Stomach smooth muscle (tissue), 2 donors: Measurements from ENCODE around the gene KCNE4.

Experiments
- H3K27ac ChIP-seq: one replicate; pipeline ENCODE4 v1.7.0; 2013; ENCODE audit warnings: mild to moderate bottlenecking, low read length, inconsistent platforms
- H3K27me3 ChIP-seq, 2 donors: one replicate each; pipeline ENCODE4 v1.7.0; 2013; ENCODE audit warnings: low read length in 2 of 2; ENCODE audit not compliant: insufficient read depth in 2 of 2, control insufficient read depth in 1 of 2
- H3K36me3 ChIP-seq, 2 donors: one replicate each; pipeline ENCODE4 v1.7.0; 2013; ENCODE audit warnings: low read length in 2 of 2; ENCODE audit not compliant: control insufficient read depth in 2 of 2, insufficient read depth in 2 of 2
- H3K4me1 ChIP-seq: one replicate; pipeline ENCODE4 v1.7.0; 2013; ENCODE audit warnings: low read length; ENCODE audit not compliant: control insufficient read depth, insufficient read depth
- H3K4me3 ChIP-seq, 2 donors: one replicate each; pipeline ENCODE4 v1.7.0; 2013; ENCODE audit warnings: low read length in 2 of 2
- H3K9ac ChIP-seq, 2 donors: one replicate each; pipeline ENCODE4 v1.7.0; 2013; ENCODE audit warnings: low read length in 2 of 2, mild to moderate bottlenecking in 1 of 2
- H3K9me3 ChIP-seq, 2 donors: one replicate each; pipeline ENCODE4 v1.7.0; 2013; ENCODE audit warnings: low read length in 2 of 2; ENCODE audit not compliant: control insufficient read depth in 2 of 2
- donor health status: healthy.
- donor health status: Pancreatic carcinoma.

The KCNE4 gene, protein sequence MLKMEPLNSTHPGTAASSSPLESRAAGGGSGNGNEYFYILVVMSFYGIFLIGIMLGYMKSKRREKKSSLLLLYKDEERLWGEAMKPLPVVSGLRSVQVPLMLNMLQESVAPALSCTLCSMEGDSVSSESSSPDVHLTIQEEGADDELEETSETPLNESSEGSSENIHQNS

GRCh38 chr2:223051693-223052289 lies at the start of gene KCNE4:
Gene KCNE4, plus strand, starts transcription at chr2:223052190. Its CDS starts 641 bp downstream, at chr2:223052831.
- Histone ChIP-seq H3K36me3 (no peaks in the 10 kb centered on the region), H3K4me1 (peaks cover 48% of the 10 kb centered on the region), H3K9ac (peak within 1 kb of the TSS; percentile 80 to 84), H3K27ac (peak within 1 kb of the TSS; percentile 93), H3K9me3 (no peaks in the 10 kb centered on the region), H3K4me3 (peak within 1 kb of the TSS; percentile 72 to 92), H3K27me3 (no peaks in the 10 kb centered on the region)

DNA sequence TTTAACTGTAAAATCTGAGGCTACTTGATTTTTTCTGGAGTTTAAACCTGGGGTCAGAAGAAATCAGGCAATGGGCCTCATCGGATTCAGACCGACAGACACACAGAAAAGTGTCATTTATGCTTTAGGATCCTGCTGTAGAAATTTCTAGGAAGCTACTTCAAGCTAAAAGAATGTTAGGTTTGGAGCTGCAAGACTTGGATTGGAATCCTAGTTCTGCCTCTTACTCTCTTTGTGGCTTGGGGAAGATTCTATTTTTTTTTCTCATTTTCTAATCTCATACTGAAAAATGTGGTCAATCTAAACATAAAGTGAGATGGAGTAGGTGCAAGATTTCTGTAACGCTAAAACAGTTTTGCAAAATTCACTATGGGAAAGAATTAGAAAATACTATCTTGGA lies 48.8 kb upstream of the KCNE4 start:
- Histone ChIP-seq H3K27me3 (no peaks in the 10 kb centered on the region), H3K27ac (no peak overlapping the region), H3K36me3 (no peaks in the 10 kb centered on the region)

GRCh38 chr2:223005496-223005895 lies 46.5 kb upstream of the KCNE4 start:
- Histone ChIP-seq H3K27ac (no peak overlapping the region), H3K4me1 (no peaks in the 10 kb centered on the region), H3K4me3 (no peak overlapping the region), H3K27me3 (no peaks in the 10 kb centered on the region), H3K36me3 (no peaks in the 10 kb centered on the region), H3K9ac (no peak overlapping the region), H3K9me3 (no peaks in the 10 kb centered on the region)

More for the DNA sequence above, 48.8 kb upstream of the KCNE4 start:
- H3K9me3 ChIP-seq, result no peaks in the 10 kb centered on the region
- H3K9ac ChIP-seq, result no peak overlapping the region
- no peaks in the 10 kb centered on the region for H3K4me1 ChIP-seq
- H3K4me3 ChIP-seq, result no peak overlapping the region

DNA sequence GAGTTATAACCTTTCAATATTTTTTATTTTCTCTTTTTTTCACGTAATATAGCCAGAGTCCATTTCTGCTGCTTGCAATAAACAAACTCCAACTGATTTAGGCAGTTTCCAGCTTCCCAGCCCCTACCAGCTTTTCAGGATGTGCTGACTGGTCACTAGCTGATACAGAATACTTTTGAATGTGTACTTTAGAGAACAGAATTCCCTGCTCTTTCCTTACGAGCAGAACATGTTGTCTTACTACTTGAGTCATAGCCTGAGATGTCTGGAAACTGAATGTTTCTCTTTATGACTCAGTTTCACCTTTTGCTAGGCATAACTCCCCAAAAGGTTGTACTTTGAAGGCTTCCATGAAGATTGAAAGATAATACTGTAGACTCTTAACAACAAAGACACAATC lies 44.5 kb upstream of the KCNE4 start:
- no peaks in the 10 kb centered on the region for H3K4me1 ChIP-seq
- H3K9me3 ChIP-seq, result no peaks in the 10 kb centered on the region
- no peak overlapping the region for H3K4me3 ChIP-seq
- H3K9ac ChIP-seq, result no peak overlapping the region
- no peaks in the 10 kb centered on the region for H3K36me3 ChIP-seq
- no peaks in the 10 kb centered on the region for H3K27me3 ChIP-seq
- no peak overlapping the region for H3K27ac ChIP-seq

GRCh38 chr2:223008162-223008561 lies 43.8 kb upstream of the KCNE4 start:
- no peaks in the 10 kb centered on the region for H3K27me3 ChIP-seq
- no peaks in the 10 kb centered on the region for H3K9me3 ChIP-seq
- no peaks in the 10 kb centered on the region for H3K4me1 ChIP-seq
- H3K36me3 ChIP-seq, result no peaks in the 10 kb centered on the region
- H3K9ac ChIP-seq, result no peak overlapping the region
- H3K27ac ChIP-seq, result no peak overlapping the region
- no peak overlapping the region for H3K4me3 ChIP-seq

GRCh38 chr2:223008956-223009355 lies 43.0 kb upstream of the KCNE4 start:
- Histone ChIP-seq H3K9ac (no peak overlapping the region), H3K4me3 (no peak overlapping the region), H3K4me1 (no peaks in the 10 kb centered on the region), H3K27ac (no peak overlapping the region), H3K27me3 (no peaks in the 10 kb centered on the region), H3K9me3 (no peaks in the 10 kb centered on the region), H3K36me3 (no peaks in the 10 kb centered on the region)

- Histone ChIP-seq H3K4me1 (no peaks in the 10 kb centered on the region), H3K9me3 (no peaks in the 10 kb centered on the region), H3K27me3 (no peaks in the 10 kb centered on the region), H3K27ac (no peak overlapping the region), H3K4me3 (no peak overlapping the region), H3K36me3 (no peaks in the 10 kb centered on the region), H3K9ac (no peak overlapping the region)
Measured at GRCh38 chr2:223010641-223011040, 41.3 kb upstream of the KCNE4 start.

DNA sequence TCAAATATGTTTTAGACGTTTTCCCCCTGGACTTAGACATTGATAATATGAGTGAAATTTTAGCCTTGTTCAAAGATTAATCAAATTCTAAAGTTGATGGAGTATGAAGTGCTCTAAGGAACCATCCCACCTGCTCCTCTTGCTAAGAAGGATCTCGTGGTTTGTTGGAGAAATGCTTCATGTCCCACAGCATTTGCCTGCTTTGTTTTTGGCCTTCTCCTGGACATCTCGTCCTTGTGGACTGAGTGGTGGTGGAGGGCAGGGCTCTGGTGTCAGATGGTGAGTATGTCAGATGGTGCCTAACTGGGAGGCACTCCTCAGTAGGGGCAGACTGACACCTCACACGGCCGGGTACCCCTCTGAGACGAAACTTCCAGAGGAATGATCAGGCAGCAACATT lies 39.7 kb upstream of the KCNE4 start:
- no peak overlapping the region for H3K9ac ChIP-seq
- H3K9me3 ChIP-seq, result no peaks in the 10 kb centered on the region
- H3K4me1 ChIP-seq, result no peaks in the 10 kb centered on the region
- no peak overlapping the region for H3K4me3 ChIP-seq
- no peak overlapping the region for H3K27ac ChIP-seq
- no peaks in the 10 kb centered on the region for H3K36me3 ChIP-seq
- no peaks in the 10 kb centered on the region for H3K27me3 ChIP-seq

DNA sequence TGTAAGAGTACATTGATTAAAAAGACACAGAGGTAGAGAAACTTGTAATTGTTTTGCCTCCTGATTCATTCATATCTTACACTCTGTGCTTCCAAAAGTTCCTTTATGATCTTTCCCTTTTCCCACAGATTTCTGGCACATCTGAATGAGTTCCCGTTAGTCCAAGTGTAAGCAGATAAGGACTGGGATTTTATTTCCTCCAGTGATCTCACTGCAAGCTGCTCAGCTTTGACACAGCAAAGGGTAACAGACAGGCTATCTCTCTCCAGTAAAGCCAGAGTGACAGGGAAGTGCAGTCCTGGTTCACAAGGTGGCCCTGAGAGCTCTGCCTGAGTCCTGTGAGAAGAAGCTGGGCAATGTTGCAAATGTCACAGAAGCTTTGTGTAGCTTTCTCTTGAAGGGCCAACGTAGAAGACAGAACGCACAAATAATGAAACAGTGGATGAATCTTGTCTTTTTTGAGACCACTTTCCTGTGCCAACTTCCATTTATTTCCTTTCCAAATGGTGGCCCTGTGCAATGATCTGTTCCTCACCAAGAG lies 32.5 kb upstream of the KCNE4 start:
- no peak overlapping the region for H3K27ac ChIP-seq
- H3K4me3 ChIP-seq, result no peak overlapping the region
- H3K4me1 ChIP-seq, result no peaks in the 10 kb centered on the region

DNA sequence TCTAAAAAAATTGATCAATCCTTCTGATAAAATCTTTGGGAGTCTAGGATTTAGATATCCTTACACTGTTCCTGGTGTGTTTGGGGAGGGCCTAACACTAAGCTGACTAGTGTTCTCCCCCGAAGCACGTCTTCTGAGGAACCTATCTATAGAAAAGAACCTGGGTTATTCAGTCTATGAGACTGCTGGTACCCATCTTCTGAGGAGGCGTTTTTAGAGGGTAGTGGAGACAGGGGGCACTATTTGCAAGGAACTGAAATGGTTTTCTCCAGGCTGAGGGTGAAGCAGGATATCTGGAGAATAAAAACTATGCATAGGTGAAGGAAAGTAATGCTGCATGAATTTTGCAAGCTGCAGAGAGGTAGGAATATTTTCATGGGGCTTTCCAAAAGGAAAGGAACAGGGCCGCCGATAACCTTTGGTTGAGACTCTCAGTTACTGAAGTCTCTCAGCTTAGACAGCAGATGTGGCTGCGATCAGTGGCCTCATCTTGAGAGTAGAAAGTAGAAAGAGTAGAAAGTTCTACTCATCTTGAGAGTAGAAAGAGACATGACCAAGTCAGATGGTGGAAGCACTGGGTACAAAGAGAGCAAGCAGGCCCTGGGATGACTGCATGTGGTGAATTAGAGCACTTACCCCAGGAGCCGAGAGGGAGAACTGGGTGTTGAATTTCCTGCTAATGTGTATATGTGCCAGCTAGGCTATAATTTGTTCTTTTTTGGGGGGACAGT lies 31.8 kb upstream of the KCNE4 start:
- Histone ChIP-seq H3K36me3 (no peaks in the 10 kb centered on the region), H3K4me3 (no peak overlapping the region), H3K27ac (no peak overlapping the region), H3K4me1 (no peaks in the 10 kb centered on the region), H3K9ac (no peak overlapping the region), H3K27me3 (no peaks in the 10 kb centered on the region), H3K9me3 (no peaks in the 10 kb centered on the region)

More for the DNA sequence above, 32.5 kb upstream of the KCNE4 start:
- H3K27me3 ChIP-seq, result no peaks in the 10 kb centered on the region
- H3K9ac ChIP-seq, result no peak overlapping the region
- no peaks in the 10 kb centered on the region for H3K9me3 ChIP-seq
- no peaks in the 10 kb centered on the region for H3K36me3 ChIP-seq
